Measurements from ENCODE around the gene C2orf80.

DNA sequence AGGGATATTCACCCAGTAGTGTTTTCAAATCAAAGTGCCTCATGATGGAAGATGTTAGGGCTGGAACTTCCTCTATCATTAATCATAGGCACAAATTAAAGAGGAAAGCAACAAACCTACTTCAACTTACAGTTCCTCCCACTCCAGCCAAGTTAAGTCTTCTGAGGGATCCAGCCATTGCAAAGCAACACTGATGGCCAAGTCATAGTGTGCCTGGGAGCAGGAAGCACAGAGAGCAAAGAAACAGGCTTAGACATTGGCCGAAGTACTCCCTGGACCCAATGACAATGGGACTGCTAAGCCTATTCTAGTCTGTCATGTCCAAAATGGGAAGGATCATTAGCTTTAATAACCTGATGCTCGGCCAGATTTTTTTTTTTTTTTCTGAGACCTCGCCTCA lies 7.0 kb downstream of the C2orf80 start:
- no peak for TF ChIP-seq CTCF (IDR thresholded peaks at IDR 0.05)
- no peak for TF ChIP-seq POLR2A (IDR thresholded peaks at IDR 0.05)

Measured in gastroesophageal sphincter (tissue), 3 donors.